Liver (tissue), 9 donors: ENCODE data around the gene MAL. TPM values are rescaled to one million over a fixed set of nuclear protein-coding genes. Genes with fewer than 3 reads are reported as not detected.

Experiments used
- DNase-seq: peaks from one replicate; pipeline ENCODE4 v3.0.0-alpha.2; 2017; ENCODE audit warnings: low spot score
- H3K27ac ChIP-seq, 2 donors: one replicate each; pipeline ENCODE4 v1.7.0; 2013; ENCODE audit warnings: inconsistent platforms in 2 of 2, low read length in 2 of 2, control low read depth in 1 of 2, low read depth in 1 of 2, mild to moderate bottlenecking in 1 of 2
- H3K27me3 ChIP-seq, 4 donors: one replicate each; pipeline versions ENCODE4 v1.6.1 to v1.7.0; 2013; ENCODE audit warnings: low read length in 3 of 4, inconsistent platforms in 1 of 4, mild to moderate bottlenecking in 1 of 4, moderate library complexity in 1 of 4; ENCODE audit not compliant: control insufficient read depth in 4 of 4, insufficient read depth in 4 of 4
- H3K36me3 ChIP-seq, 4 donors: one replicate each; pipeline versions ENCODE4 v1.6.1 to v1.7.0; 2013; ENCODE audit warnings: low read length in 3 of 4, mild to moderate bottlenecking in 3 of 4, low read depth in 1 of 4, moderate library complexity in 1 of 4; ENCODE audit not compliant: control insufficient read depth in 4 of 4, insufficient read depth in 3 of 4
- H3K4me1 ChIP-seq, 4 donors: one replicate each; pipeline versions ENCODE4 v1.6.1 to v1.7.0; 2013; ENCODE audit warnings: low read length in 3 of 4, mild to moderate bottlenecking in 3 of 4, moderate library complexity in 1 of 4; ENCODE audit not compliant: control insufficient read depth in 4 of 4, insufficient read depth in 4 of 4
- H3K4me3 ChIP-seq, 3 donors: one replicate each; pipeline versions ENCODE4 v1.6.1 to v1.7.0; 2013; ENCODE audit warnings: low read length in 3 of 3, control low read depth in 1 of 3, low read depth in 1 of 3, mild to moderate bottlenecking in 1 of 3
- H3K9ac ChIP-seq, 2 donors: one replicate each; pipeline ENCODE4 v1.7.0; 2013; ENCODE audit warnings: low read length in 2 of 2, mild to moderate bottlenecking in 2 of 2, moderate library complexity in 2 of 2, control low read depth in 1 of 2, low read depth in 1 of 2
- H3K9me3 ChIP-seq, 4 donors: one replicate each; pipeline versions ENCODE4 v1.6.1 to v1.7.0; 2013; ENCODE audit warnings: low read length in 3 of 4; ENCODE audit not compliant: control insufficient read depth in 4 of 4
- ATF3 ChIP-seq: IDR thresholded peaks from 2 replicates; pipeline ENCODE4 v1.6.1; 2016; ENCODE audit warnings: antibody characterized with exemption
- EGR1 ChIP-seq, 2 donors: IDR thresholded peaks; 2 replicates each; pipeline ENCODE4 v1.6.1; 2016 to 2018; ENCODE audit warnings: antibody characterized with exemption in 2 of 2, low read depth in 2 of 2
- FOXA1 ChIP-seq: IDR thresholded peaks from 2 replicates; pipeline ENCODE4 v1.6.1; 2016; ENCODE audit warnings: antibody characterized with exemption
- FOXA2 ChIP-seq: IDR thresholded peaks from 2 replicates; pipeline ENCODE4 v1.6.1; 2016; ENCODE audit warnings: antibody characterized with exemption
- GABPA ChIP-seq, 2 donors: IDR thresholded peaks in 1 of 2; conservative IDR thresholded peaks in 1 of 2; 2 replicates each; pipeline ENCODE4 v1.6.1; 2016; ENCODE audit warnings: antibody characterized with exemption in 2 of 2, mild to moderate bottlenecking in 1 of 2, moderate library complexity in 1 of 2
- HNF4A ChIP-seq, 2 donors: conservative IDR thresholded peaks; 2 replicates each; pipeline ENCODE4 v1.6.1; 2016; ENCODE audit warnings: antibody characterized with exemption in 2 of 2, mild to moderate bottlenecking in 2 of 2
- HNF4G ChIP-seq: IDR thresholded peaks from 2 replicates; pipeline ENCODE4 v1.6.1; 2016; ENCODE audit warnings: antibody characterized with exemption
- JUND ChIP-seq, 2 donors: IDR thresholded peaks; 2 replicates each; pipeline ENCODE4 v1.6.1; 2016; ENCODE audit warnings: antibody characterized with exemption in 2 of 2
- NR2F2 ChIP-seq: IDR thresholded peaks from 2 replicates; pipeline ENCODE4 v1.6.1; 2016; ENCODE audit warnings: antibody characterized with exemption
- RAD21 ChIP-seq, 2 donors: IDR thresholded peaks; 2 replicates each; pipeline ENCODE4 v1.6.1; 2016; ENCODE audit warnings: antibody characterized with exemption in 2 of 2, mild to moderate bottlenecking in 2 of 2
- REST ChIP-seq: IDR thresholded peaks from 2 replicates; pipeline ENCODE4 v1.6.1; 2016; ENCODE audit warnings: antibody characterized with exemption, mild to moderate bottlenecking
- RXRA ChIP-seq, 2 donors: IDR thresholded peaks; 2 replicates each; pipeline ENCODE4 v1.6.1; 2017 to 2018; ENCODE audit warnings: antibody characterized with exemption in 2 of 2, mild to moderate bottlenecking in 1 of 2
- SP1 ChIP-seq: IDR thresholded peaks from 2 replicates; pipeline ENCODE4 v1.6.1; 2018; ENCODE audit warnings: antibody characterized with exemption, mild to moderate bottlenecking
- TAF1 ChIP-seq: conservative IDR thresholded peaks from 2 replicates; pipeline ENCODE4 v1.6.1; 2016; ENCODE audit warnings: antibody characterized with exemption, mild to moderate bottlenecking
- YY1 ChIP-seq: IDR thresholded peaks from 2 replicates; pipeline ENCODE4 v1.6.1; 2016; ENCODE audit warnings: antibody characterized with exemption, mild to moderate bottlenecking
- WGBS: extraction: QIAGEN DNeasy Blood & Tissue Kit; methylation state at CpG from one replicate; pipeline ENCODE4 v1.1.7; 2013; 5-methylcytosine and 5-hydroxymethylcytosine counted together
- polyA plus RNA-seq, 2 donors: library from polyadenylated mRNA; stranded (reverse) in 1 of 2; unstranded in 1 of 2; fragments of 200-250 nt in 1 of 2; fragments of >200 nt in 1 of 2; fragmentation: Nextera tagmentation in 1 of 2; extraction: Ambion mirVana in 1 of 2; gene quantifications; one replicate each; pipeline versions ENCODE4 v1.2.1 to v1.2.3, GENCODE V29; 2013 to 2015
- total RNA-seq, 2 donors: library from RNA; depleted of rRNA; stranded (reverse); fragments of >200 nt; gene quantifications; one replicate each; pipeline ENCODE4 v1.2.3, GENCODE V29; 2014
- TF ChIP-seq, protein P1 (sequence below): IDR thresholded peaks from 2 replicates; pipeline ENCODE4 v1.6.1; 2016; ENCODE audit warnings: antibody characterized with exemption
- TF ChIP-seq, protein P2 (sequence below): fragments of 150-350 bp; IDR thresholded peaks from 2 replicates; pipeline ENCODE4 v1.5.1; 2017; ENCODE audit warnings: improper control_type of control experiment, low read depth, low read length; ENCODE audit not compliant: missing input control
- TF ChIP-seq, protein P3 (sequence below): IDR thresholded peaks from 2 replicates; pipeline ENCODE4 v1.6.1; 2016; ENCODE audit warnings: antibody characterized with exemption
- donor health status: healthy.
- donor health status: healthy.
- donor health status: healthy.
- donor health status: healthy.
- donor health status: healthy.

The MAL gene
- total and polyA plus RNA-seq, 4 donors = 0.51 TPM; not detected in 3

DNA sequence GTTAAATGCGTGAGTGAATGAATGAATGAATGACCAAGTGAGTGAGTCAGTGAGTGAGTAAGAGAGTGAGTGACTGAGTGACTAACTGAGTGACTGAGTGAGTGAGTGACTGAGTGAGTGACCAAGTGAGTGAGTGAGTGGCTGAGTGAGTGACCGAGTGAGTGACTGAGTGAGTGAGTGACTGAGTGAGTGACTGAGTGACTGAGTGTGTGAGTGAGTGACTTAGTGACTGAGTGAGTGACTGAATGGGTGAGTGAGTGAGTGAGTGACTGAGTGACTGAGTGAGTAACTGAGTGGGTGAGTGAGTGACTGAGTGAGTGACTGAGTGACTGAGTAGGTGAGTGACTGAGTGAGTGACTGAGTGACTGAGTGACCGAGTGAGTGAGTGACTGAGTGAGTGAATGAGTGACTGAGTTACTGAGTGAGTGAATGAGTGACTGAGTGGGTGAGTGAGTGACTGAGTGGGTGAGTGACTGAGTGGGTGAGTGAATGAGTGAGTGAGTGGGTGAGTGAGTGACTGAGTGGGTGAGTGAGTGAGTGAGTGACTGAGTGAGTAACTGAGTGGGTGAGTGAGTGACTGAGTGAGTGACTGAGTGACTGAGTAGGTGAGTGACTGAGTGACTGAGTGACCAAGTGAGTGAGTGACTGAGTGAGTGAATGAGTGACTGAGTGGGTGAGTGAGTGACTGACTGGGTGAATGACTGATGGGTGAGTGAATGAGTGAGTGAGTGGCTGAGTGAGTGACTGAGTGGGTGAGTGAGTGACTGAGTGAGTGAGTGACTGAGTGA, 11.3 kb downstream of the MAL start (continued):
- TF ChIP-seq, protein P1, sequence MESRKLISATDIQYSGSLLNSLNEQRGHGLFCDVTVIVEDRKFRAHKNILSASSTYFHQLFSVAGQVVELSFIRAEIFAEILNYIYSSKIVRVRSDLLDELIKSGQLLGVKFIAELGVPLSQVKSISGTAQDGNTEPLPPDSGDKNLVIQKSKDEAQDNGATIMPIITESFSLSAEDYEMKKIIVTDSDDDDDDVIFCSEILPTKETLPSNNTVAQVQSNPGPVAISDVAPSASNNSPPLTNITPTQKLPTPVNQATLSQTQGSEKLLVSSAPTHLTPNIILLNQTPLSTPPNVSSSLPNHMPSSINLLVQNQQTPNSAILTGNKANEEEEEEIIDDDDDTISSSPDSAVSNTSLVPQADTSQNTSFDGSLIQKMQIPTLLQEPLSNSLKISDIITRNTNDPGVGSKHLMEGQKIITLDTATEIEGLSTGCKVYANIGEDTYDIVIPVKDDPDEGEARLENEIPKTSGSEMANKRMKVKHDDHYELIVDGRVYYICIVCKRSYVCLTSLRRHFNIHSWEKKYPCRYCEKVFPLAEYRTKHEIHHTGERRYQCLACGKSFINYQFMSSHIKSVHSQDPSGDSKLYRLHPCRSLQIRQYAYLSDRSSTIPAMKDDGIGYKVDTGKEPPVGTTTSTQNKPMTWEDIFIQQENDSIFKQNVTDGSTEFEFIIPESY = no peak
- no peak for TF ChIP-seq REST
- TF ChIP-seq RXRA (IDR thresholded peaks at IDR 0.05) = no peak
- TF ChIP-seq NR2F2 = no peak

DNA sequence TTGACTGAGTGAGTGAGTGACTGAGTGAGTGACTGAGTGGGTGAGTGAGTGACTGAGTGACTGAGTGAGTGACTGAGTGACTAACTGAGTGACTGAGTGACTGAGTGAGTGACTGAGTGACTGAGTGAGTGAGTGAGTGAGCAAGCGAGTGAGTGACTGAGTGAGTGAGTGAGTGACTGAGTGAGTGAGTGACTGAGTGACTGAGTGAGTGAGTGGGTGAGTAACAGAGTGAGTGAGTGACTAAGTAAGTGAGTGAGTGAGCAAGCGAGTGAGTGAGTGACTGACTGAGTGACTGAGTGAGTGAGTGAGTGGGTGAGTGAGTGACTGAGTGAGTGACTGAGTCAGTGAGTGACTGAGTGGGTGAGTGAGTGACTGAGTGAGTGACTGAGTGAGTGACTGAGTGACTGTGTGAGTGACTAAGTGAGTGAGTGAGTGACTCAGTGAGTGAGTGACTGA, 11.9 kb downstream of the MAL start:
- H3K4me3 ChIP-seq = no peak overlapping the region
- no peaks in the 10 kb centered on the region for H3K4me1 ChIP-seq
- no peaks in the 10 kb centered on the region for H3K27me3 ChIP-seq
- no peaks in the 10 kb centered on the region for H3K36me3 ChIP-seq
- no peak overlapping the region for H3K27ac ChIP-seq
- H3K9me3 ChIP-seq = no peaks in the 10 kb centered on the region
- 90% methylated on average over 2 of the region's 2 CpGs for WGBS
- TF ChIP-seq HNF4G = no peak
- TF ChIP-seq HNF4A (conservative IDR thresholded peaks at IDR 0.05) = no peak
- TF ChIP-seq EGR1 (IDR thresholded peaks at IDR 0.05; ENCODE audit: low read depth in 2 of 2) = no peak
- TF ChIP-seq YY1 = no peak
- TF ChIP-seq REST = no peak
- no peak for TF ChIP-seq GABPA (IDR thresholded peaks at IDR 0.05 in 1 of 2, conservative IDR thresholded peaks at IDR 0.05 in 1 of 2)
- TF ChIP-seq FOXA1 = no peak
- no peak for TF ChIP-seq NR2F2
- no peak for TF ChIP-seq RXRA (IDR thresholded peaks at IDR 0.05)
- TF ChIP-seq, protein P2, sequence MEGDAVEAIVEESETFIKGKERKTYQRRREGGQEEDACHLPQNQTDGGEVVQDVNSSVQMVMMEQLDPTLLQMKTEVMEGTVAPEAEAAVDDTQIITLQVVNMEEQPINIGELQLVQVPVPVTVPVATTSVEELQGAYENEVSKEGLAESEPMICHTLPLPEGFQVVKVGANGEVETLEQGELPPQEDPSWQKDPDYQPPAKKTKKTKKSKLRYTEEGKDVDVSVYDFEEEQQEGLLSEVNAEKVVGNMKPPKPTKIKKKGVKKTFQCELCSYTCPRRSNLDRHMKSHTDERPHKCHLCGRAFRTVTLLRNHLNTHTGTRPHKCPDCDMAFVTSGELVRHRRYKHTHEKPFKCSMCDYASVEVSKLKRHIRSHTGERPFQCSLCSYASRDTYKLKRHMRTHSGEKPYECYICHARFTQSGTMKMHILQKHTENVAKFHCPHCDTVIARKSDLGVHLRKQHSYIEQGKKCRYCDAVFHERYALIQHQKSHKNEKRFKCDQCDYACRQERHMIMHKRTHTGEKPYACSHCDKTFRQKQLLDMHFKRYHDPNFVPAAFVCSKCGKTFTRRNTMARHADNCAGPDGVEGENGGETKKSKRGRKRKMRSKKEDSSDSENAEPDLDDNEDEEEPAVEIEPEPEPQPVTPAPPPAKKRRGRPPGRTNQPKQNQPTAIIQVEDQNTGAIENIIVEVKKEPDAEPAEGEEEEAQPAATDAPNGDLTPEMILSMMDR = no peak
- TF ChIP-seq, protein P1 = no peak
- TF ChIP-seq FOXA2 = no peak
- TF ChIP-seq RAD21 (IDR thresholded peaks at IDR 0.05) = no peak
- TF ChIP-seq ATF3 = no peak
- no peak for TF ChIP-seq SP1
- no peak for TF ChIP-seq JUND (IDR thresholded peaks at IDR 0.05)
- TF ChIP-seq, protein P3, sequence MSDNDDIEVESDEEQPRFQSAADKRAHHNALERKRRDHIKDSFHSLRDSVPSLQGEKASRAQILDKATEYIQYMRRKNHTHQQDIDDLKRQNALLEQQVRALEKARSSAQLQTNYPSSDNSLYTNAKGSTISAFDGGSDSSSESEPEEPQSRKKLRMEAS = no peak
- no peak for TF ChIP-seq TAF1
- no peak for DNase-seq
- H3K9ac ChIP-seq = no peak overlapping the region
